IMR-90 (cell line): ENCODE data around the gene ERICH3. TPM values are rescaled to one million over a fixed set of nuclear protein-coding genes. Genes with fewer than 3 reads are reported as not detected.

Source experiments
- ATAC-seq: fragments of 200-7000 bp; cut with Tn5 transposase; 2 replicates; pipeline ENCODE4 v1.9.1; 2020; ENCODE audit warnings: low read depth, mild to moderate bottlenecking, moderate library complexity
- BruUV-seq: library from RNA; stranded (reverse); fragments of 400-500 nt; replicated peaks from 2 replicates; lab custom pipeline; 2021; lab: Mats Ljungman, UMichigan
- CTCF ChIA-PET: fragments of 300-600 bp; formaldehyde crosslinking; extraction: SDS; loops from one replicate; lab custom pipeline; 2021; ENCODE audit warnings: antibody characterized with exemption; lab: Yijun Ruan, JAX
- POLR2A ChIA-PET: fragments of 300-600 bp; sonication (Branson Sonifier 250); formaldehyde crosslinking; loops from one replicate; lab custom pipeline; 2022; ENCODE audit warnings: antibody characterized with exemption; ENCODE audit not compliant: unreplicated experiment; lab: Charles Lee
- DNase-seq: peaks from one replicate; pipeline ENCODE4 v3.0.0; 2013
- H2AFZ ChIP-seq: replicated peaks from 2 replicates; pipeline ENCODE3; 2013; ENCODE audit warnings: low read length, mild to moderate bottlenecking; ENCODE audit not compliant: poor library complexity
- H2AK5ac ChIP-seq: 2 replicates; pipeline ENCODE4 v1.6.1; 2013; ENCODE audit warnings: low read depth, low read length, inconsistent platforms
- H2AK9ac ChIP-seq: replicated peaks from 2 replicates; pipeline ENCODE3; 2013; ENCODE audit warnings: mild to moderate bottlenecking, low read depth, low read length, moderate library complexity; ENCODE audit not compliant: poor library complexity
- H2BK120ac ChIP-seq: 2 replicates; pipeline ENCODE4 v1.6.1; 2013; ENCODE audit warnings: low read depth, low read length, inconsistent platforms
- H2BK15ac ChIP-seq: 3 replicates; pipeline ENCODE4 v1.6.1; 2013; ENCODE audit warnings: low read depth, low read length, inconsistent platforms
- H2BK20ac ChIP-seq: 2 replicates; pipeline ENCODE4 v1.6.1; 2013; ENCODE audit warnings: low read depth, mild to moderate bottlenecking, inconsistent platforms, low read length, moderate library complexity
- H2BK5ac ChIP-seq: 2 replicates; pipeline ENCODE4 v1.6.1; 2013; ENCODE audit warnings: mild to moderate bottlenecking, low read depth, low read length, inconsistent platforms; ENCODE audit not compliant: poor library complexity, severe bottlenecking
- H3K14ac ChIP-seq: replicated peaks from 2 replicates; pipeline ENCODE4 v1.6.1; 2013; ENCODE audit warnings: low read depth, low read length, inconsistent platforms
- H3K18ac ChIP-seq: 2 replicates; pipeline ENCODE4 v1.6.1; 2013; ENCODE audit warnings: low read depth, low read length, control low read depth
- H3K23ac ChIP-seq: 2 replicates; pipeline ENCODE4 v1.6.1; 2013; ENCODE audit warnings: low read depth, low read length, inconsistent platforms
- H3K27ac ChIP-seq: 2 replicates; pipeline ENCODE4 v1.5.1; 2013; ENCODE audit warnings: mild to moderate bottlenecking, control low read depth, low read length; ENCODE audit not compliant: insufficient read depth
- H3K27me3 ChIP-seq: 2 replicates; pipeline ENCODE4 v1.6.1; 2013; ENCODE audit warnings: low read length; ENCODE audit not compliant: control insufficient read depth, insufficient read depth
- H3K36me3 ChIP-seq: 2 replicates; pipeline ENCODE4 v1.6.1; 2013; ENCODE audit warnings: low read length, mixed read lengths; ENCODE audit not compliant: control insufficient read depth, insufficient read depth
- H3K4ac ChIP-seq: 2 replicates; pipeline ENCODE4 v1.6.1; 2013; ENCODE audit warnings: low read depth, low read length, inconsistent platforms
- H3K4me1 ChIP-seq: 2 replicates; pipeline ENCODE4 v1.6.1; 2013; ENCODE audit warnings: low read length, mixed read lengths; ENCODE audit not compliant: control insufficient read depth, insufficient read depth
- H3K4me2 ChIP-seq: 2 replicates; pipeline ENCODE4 v1.6.1; 2013; ENCODE audit warnings: low read depth, mild to moderate bottlenecking, control low read depth, low read length, moderate library complexity
- H3K4me3 ChIP-seq: 2 replicates; pipeline ENCODE4 v1.5.1; 2013; ENCODE audit warnings: low read depth, mild to moderate bottlenecking, control low read depth, low read length, moderate library complexity; ENCODE audit not compliant: insufficient read depth
- H3K56ac ChIP-seq: 2 replicates; pipeline ENCODE4 v1.6.1; 2013; ENCODE audit warnings: low read length, inconsistent platforms; ENCODE audit not compliant: insufficient read depth; ENCODE audit errors: extremely low read depth
- H3K79me1 ChIP-seq, 2 experiments: 2 replicates each; pipeline ENCODE4 v1.6.1; 2013; ENCODE audit warnings: low read length in 2 of 2, inconsistent platforms in 1 of 2, low read depth in 1 of 2
- H3K9ac ChIP-seq: 2 replicates; pipeline ENCODE4 v1.6.1; 2013; ENCODE audit warnings: low read depth, low read length, control low read depth
- H3K9me1 ChIP-seq: 2 replicates; pipeline ENCODE4 v1.6.1; 2013; ENCODE audit warnings: low read length, inconsistent platforms; ENCODE audit not compliant: insufficient read depth
- H3K9me3 ChIP-seq: 2 replicates; pipeline ENCODE4 v1.6.1; 2013; ENCODE audit warnings: low read length; ENCODE audit not compliant: control insufficient read depth, insufficient read depth
- H4K20me1 ChIP-seq: 2 replicates; pipeline ENCODE4 v1.6.1; 2013; ENCODE audit warnings: low read length, inconsistent platforms; ENCODE audit not compliant: insufficient read depth
- H4K5ac ChIP-seq: 2 replicates; pipeline ENCODE4 v1.6.1; 2013; ENCODE audit warnings: mild to moderate bottlenecking, low read depth, low read length, control low read depth
- H4K8ac ChIP-seq, 2 experiments: 2 replicates each; pipeline ENCODE4 v1.6.1; 2013; ENCODE audit warnings: low read depth in 2 of 2, low read length in 2 of 2, control low read depth in 1 of 2, inconsistent platforms in 1 of 2
- H4K91ac ChIP-seq: 2 replicates; pipeline ENCODE4 v1.6.1; 2013; ENCODE audit warnings: low read depth, low read length, inconsistent platforms; ENCODE audit not compliant: insufficient read depth
- BHLHE40 ChIP-seq: fragments of 150-350 bp; IDR thresholded peaks from 2 replicates; pipeline ENCODE4 v1.6.1; 2016; ENCODE audit warnings: mild to moderate bottlenecking, low read depth, low read length
- SMC3 ChIP-seq: fragments of 150-350 bp; IDR thresholded peaks from 2 replicates; pipeline ENCODE4 v1.6.1; 2016; ENCODE audit warnings: low read depth, mild to moderate bottlenecking, antibody characterized with exemption, low read length, moderate library complexity
- WGBS, 2 experiments: methylation state at CpG; one replicate each; pipeline versions ENCODE4 v1.1.5 to v1.1.7; 2013; ENCODE audit warnings: missing lambda C conversion rate in 2 of 2; ENCODE audit not compliant: insufficient read length in 1 of 2; ENCODE audit errors: extremely low coverage in 2 of 2; 5-methylcytosine and 5-hydroxymethylcytosine counted together
- dilution Hi-C: fragments of 300-500 bp; cut with HindIII; formaldehyde crosslinking; loops from one replicate; pipeline ENCODE4 v1.14.3; 2018; ENCODE audit warnings: low sequenced_read_pairs; ENCODE audit not compliant: unreplicated experiment
- in situ Hi-C: fragments of 300-500 bp; cut with MboI; formaldehyde crosslinking; loops from 3 replicates; pipeline ENCODE4 v1.14.3; 2019; ENCODE audit warnings: low sequenced_read_pairs, inconsistent platforms, mixed read lengths
- intact Hi-C: fragments of 100-400 bp; cut with micrococcal nuclease; formaldehyde crosslinking; loops from 2 replicates; pipeline ENCODE4 v1.10.0; 2022
- polyA plus RNA-seq, 3 experiments: library from polyadenylated mRNA; depleted of rRNA; stranded (reverse); fragments of >200 nt; gene quantifications; 2 replicates each; pipeline ENCODE4 v1.2.3, GENCODE V29; 2012; ENCODE audit warnings: low replicate concordance in 1 of 3
- total RNA-seq: library from RNA; depleted of rRNA; stranded (reverse); fragments of >200 nt; gene quantifications from 2 replicates; pipeline ENCODE4 v1.2.3, GENCODE V29; 2012

ERICH3 gene
- total and polyA plus RNA-seq, 2 of the 4 experiments (the other 2 are of a cell fraction), result not detected

- no peak overlapping the region for H2BK5ac ChIP-seq
- no peak overlapping the region for H3K4ac ChIP-seq
- H3K23ac ChIP-seq, result no peak overlapping the region
- no TSS peak for BruUV-seq
- H3K4me2 ChIP-seq, result peak overlapping the region; percentile 30; the same call in 1 of the 2 replicates
- DNase-seq, result peak; percentile 8
- H2AK9ac ChIP-seq, result no peak overlapping the region
- dilution Hi-C loops (no loop called here), intact Hi-C loops (no loop called here), in situ Hi-C loops (no loop called here)
- ATAC-seq, result peak; percentile 67
- no CpG with 5 or more reads among the region's 1 CpG for WGBS, 2 experiments
- peaks cover 8% of the 10 kb centered on the region for H3K4me1 ChIP-seq
- H2BK20ac ChIP-seq, result no peak overlapping the region
- no peak overlapping the region for H2AK5ac ChIP-seq
- no peak overlapping the region for H2BK15ac ChIP-seq
- peaks cover 0 to 3% of the 10 kb centered on the region in 2 experiments; a peak in 3 of 4 replicates for H3K79me1 ChIP-seq
- H2AFZ ChIP-seq, result no peak overlapping the region
- H3K18ac ChIP-seq, result no peak overlapping the region
- peaks cover 7% of the 10 kb centered on the region for H3K36me3 ChIP-seq
- no peak overlapping the region for H3K56ac ChIP-seq
- CTCF ChIA-PET, result no interaction called here
- no peaks in the 10 kb centered on the region for H3K27me3 ChIP-seq
- POLR2A ChIA-PET, result no interaction called here
- TF ChIP-seq SMC3 (no peak), BHLHE40 (no peak)
- H3K9me3 ChIP-seq, result no peaks in the 10 kb centered on the region
- no peak overlapping the region for H3K27ac ChIP-seq
- no peak overlapping the region for H3K4me3 ChIP-seq
- peaks cover 6% of the 10 kb centered on the region for H3K9me1 ChIP-seq
- no peak overlapping the region for H4K8ac ChIP-seq
- H4K91ac ChIP-seq, result no peak overlapping the region
- H3K14ac ChIP-seq, result no peak overlapping the region
- H4K5ac ChIP-seq, result no peak overlapping the region
- no peak overlapping the region for H2BK120ac ChIP-seq
- H3K9ac ChIP-seq, result no peak overlapping the region
- H4K20me1 ChIP-seq, result no peaks in the 10 kb centered on the region
Measured at GRCh38 chr1:74712881-74713280, 39.3 kb upstream of the ERICH3 start.
